HCT116 (cell line): ENCODE data around the gene CRIP1. TPM values are rescaled to one million over a fixed set of nuclear protein-coding genes. Genes with fewer than 3 reads are reported as not detected.

Experiments used
- ATAC-seq: fragments of 200-7000 bp; cut with Tn5 transposase; 2 replicates; pipeline ENCODE4 v1.9.1; 2020; ENCODE audit warnings: mild to moderate bottlenecking, moderate library complexity
- BruUV-seq: library from RNA; stranded (reverse); fragments of 400-500 nt; replicated peaks from 2 replicates; lab custom pipeline; 2021; lab: Mats Ljungman, UMichigan
- CTCF ChIA-PET: fragments of 300-600 bp; sonication (Branson Sonifier 250); formaldehyde crosslinking; loops from one replicate; lab custom pipeline; 2021; ENCODE audit warnings: antibody characterized with exemption; lab: Charles Lee
- POLR2A ChIA-PET: fragments of 300-600, 350-600 bp; sonication (Branson Sonifier 250); formaldehyde crosslinking; loops from one replicate; lab custom pipeline; 2021; ENCODE audit warnings: antibody characterized with exemption; lab: Charles Lee
- RAD21 ChIA-PET, 2 experiments: fragments of 300-600 bp; sonication (Branson Sonifier 250); formaldehyde crosslinking; loops; one replicate each; lab custom pipeline; 2023; ENCODE audit warnings: low total read pairs in 2 of 2; ENCODE audit not compliant: uncharacterized antibody in 2 of 2, unreplicated experiment in 2 of 2, low non-redundant PET in 1 of 2; lab: Charles Lee
- DNase-seq: peaks from one replicate; pipeline ENCODE4 v3.0.0-alpha.2; 2010; ENCODE audit warnings: low read depth, low spot score
- H2AFZ ChIP-seq: fragments of 200-600 bp; shearing (Covaris generic), sonication (generic); 2 replicates; pipeline ENCODE4 v1.6.1; 2017; ENCODE audit warnings: low read depth, mixed run types, mixed read lengths, antibody characterized with exemption, low read length; ENCODE audit not compliant: poor library complexity, severe bottlenecking
- H3K27ac ChIP-seq: 2 replicates; pipeline ENCODE4 v1.5.1; 2012; ENCODE audit warnings: low read depth, low read length
- H3K27me3 ChIP-seq: fragments of 200-600 bp; sonication (generic); 2 replicates; pipeline ENCODE4 v1.6.1; 2016; ENCODE audit warnings: mixed run types, low read length, mixed read lengths; ENCODE audit not compliant: insufficient read depth
- H3K36me3 ChIP-seq, 2 experiments: fragments of 200-500 bp in 1 of 2; fragments of 200-600 bp in 1 of 2; sonication (Bioruptor generic) in 1 of 2; sonication (generic) in 1 of 2; 2 replicates each; pipeline versions ENCODE4 v1.5.1 to v1.6.1; 2014 to 2016; ENCODE audit warnings: low read length in 2 of 2, inconsistent platforms in 1 of 2, mixed read lengths in 1 of 2, mixed run types in 1 of 2; ENCODE audit not compliant: insufficient read depth in 2 of 2, control insufficient read depth in 1 of 2
- H3K4me1 ChIP-seq, 2 experiments: fragments of 200-600 bp in 1 of 2; sonication (generic) in 1 of 2; 2 replicates each; pipeline versions ENCODE4 v1.5.1 to v1.6.1; 2012 to 2017; ENCODE audit warnings: low read length in 2 of 2, inconsistent platforms in 1 of 2, mild to moderate bottlenecking in 1 of 2, mixed read lengths in 1 of 2, mixed run types in 1 of 2, moderate library complexity in 1 of 2; ENCODE audit not compliant: insufficient read depth in 2 of 2, control insufficient read depth in 1 of 2
- H3K4me2 ChIP-seq: fragments of 200-600 bp; sonication (generic); 2 replicates; pipeline ENCODE4 v1.6.1; 2017; ENCODE audit warnings: mixed run types, low read length, mixed read lengths
- H3K4me3 ChIP-seq, 2 experiments: fragments of 200-600 bp in 1 of 2; sonication (generic) in 1 of 2; replicated peaks in 1 of 2; 2 replicates each; pipeline ENCODE4 v1.5.1; 2011 to 2016; ENCODE audit warnings: low read length in 2 of 2, control low read depth in 1 of 2, low read depth in 1 of 2, mild to moderate bottlenecking in 1 of 2, mixed read lengths in 1 of 2, mixed run types in 1 of 2
- H3K79me2 ChIP-seq: fragments of 200-600 bp; sonication (generic); 2 replicates; pipeline ENCODE4 v1.6.1; 2017; ENCODE audit warnings: mild to moderate bottlenecking, mixed run types, low read length, moderate library complexity, mixed read lengths; ENCODE audit not compliant: insufficient read depth
- H3K9ac ChIP-seq: fragments of 200-600 bp; sonication (generic); 2 replicates; pipeline ENCODE4 v1.6.1; 2016; ENCODE audit warnings: low read length, mixed read lengths
- H3K9me2 ChIP-seq: fragments of 200-600 bp; sonication (generic), shearing (Covaris generic); 2 replicates; pipeline ENCODE4 v1.6.1; 2017; ENCODE audit warnings: mixed run types, mild to moderate bottlenecking, moderate library complexity; ENCODE audit not compliant: insufficient read depth
- H3K9me3 ChIP-seq, 2 experiments: fragments of 200-500 bp in 1 of 2; fragments of 200-600 bp in 1 of 2; sonication (Bioruptor generic) in 1 of 2; sonication (generic) in 1 of 2; 2 replicates each; pipeline ENCODE4 v1.6.1; 2014 to 2017; ENCODE audit warnings: low read length in 2 of 2, mixed read lengths in 2 of 2, inconsistent platforms in 1 of 2, low read depth in 1 of 2, mild to moderate bottlenecking in 1 of 2, mixed run types in 1 of 2, moderate library complexity in 1 of 2; ENCODE audit not compliant: control insufficient read depth in 1 of 2, insufficient read depth in 1 of 2
- H4K20me1 ChIP-seq: fragments of 200-600 bp; sonication (generic), shearing (Covaris generic); 2 replicates; pipeline ENCODE4 v1.6.1; 2017; ENCODE audit warnings: mixed run types, mild to moderate bottlenecking, moderate library complexity; ENCODE audit not compliant: insufficient read depth
- CTCF ChIP-seq, 3 experiments: fragments of 200-600 bp in 1 of 3; sonication (generic) in 1 of 3; IDR thresholded peaks in 2 of 3; conservative IDR thresholded peaks in 1 of 3; 2 replicates each; pipeline ENCODE4 v1.5.1; 2012 to 2017; ENCODE audit warnings: low read depth in 2 of 3, low read length in 2 of 3, antibody characterized with exemption in 1 of 3, borderline replicate concordance in 1 of 3, control low read depth in 1 of 3, mild to moderate bottlenecking in 1 of 3, mixed read lengths in 1 of 3, mixed run types in 1 of 3, moderate library complexity in 1 of 3; ENCODE audit not compliant: insufficient read depth in 1 of 3
- TCF7L2 ChIP-seq: IDR thresholded peaks from 2 replicates; pipeline ENCODE4 v1.7.0; 2011; ENCODE audit warnings: borderline replicate concordance, inconsistent platforms; ENCODE audit not compliant: insufficient read depth, insufficient read length; ENCODE audit errors: extremely low read depth
- ZFX ChIP-seq: fragments of 450-650 bp; IDR thresholded peaks from 2 replicates; pipeline ENCODE4 v1.6.1; 2017
- intact Hi-C: fragments of 100-400 bp; cut with micrococcal nuclease; formaldehyde crosslinking; loops from 2 replicates; pipeline ENCODE4 v1.10.0; 2022
- total RNA-seq: library from RNA; stranded (reverse); gene quantifications from one replicate; pipeline ENCODE4 v1.2.1, GENCODE V29; 2021; ENCODE audit not compliant: unreplicated experiment
- TF ChIP-seq, protein P1 (sequence below): IDR thresholded peaks from 2 replicates; pipeline ENCODE4 v1.6.1; 2012

Gene CRIP1
- total RNA-seq, 1 experiment from 2014 or later, result 260 TPM

GRCh38 chr14:105485739-105486162 is 935 bp upstream of the CRIP1 start:
- POLR2A ChIA-PET, result no interaction called here
- intact Hi-C loops, result no loop called here
- H3K4me2 ChIP-seq, result no peak overlapping the region

More at GRCh38 chr14:105485739-105486162, 935 bp upstream of the CRIP1 start:
- no TSS peak for BruUV-seq
- Histone ChIP-seq H3K36me3 (no peaks in the 10 kb centered on the region), H2AFZ (no peak overlapping the region), H3K27ac (no peak overlapping the region; the same call in 1 of the 2 replicates), H3K9ac (no peak overlapping the region), H3K27me3 (no peaks in the 10 kb centered on the region), H3K9me3 (no peaks in the 10 kb centered on the region), H4K20me1 (no peaks in the 10 kb centered on the region), H3K9me2 (no peaks in the 10 kb centered on the region), H3K4me3 (no peak overlapping the region), H3K79me2 (peaks cover 5% of the 10 kb centered on the region; the same call in 1 of the 2 replicates), H3K4me1 (peaks cover 33 to 85% of the 10 kb centered on the region in 2 experiments)
- RAD21 ChIA-PET, result no interaction called here
- DNase-seq, result no peak
- CTCF ChIA-PET, result no interaction called here
- no peak for ATAC-seq
- TF ChIP-seq CTCF (IDR thresholded peaks at IDR 0.05 in 2 of 3, conservative IDR thresholded peaks at IDR 0.05 in 1 of 3; ENCODE audit: borderline replicate concordance in 1 of 3, insufficient read depth in 1 of 3, low read depth in 2 of 3, low read length in 2 of 3), result peak in 1 of 3 experiments; percentile 8; a peak in 2 of 6 replicates
- peak; percentile 26; the same call in 1 of the 2 replicates for TF ChIP-seq ZFX
- TF ChIP-seq TCF7L2, result no peak
- TF ChIP-seq, protein P1, sequence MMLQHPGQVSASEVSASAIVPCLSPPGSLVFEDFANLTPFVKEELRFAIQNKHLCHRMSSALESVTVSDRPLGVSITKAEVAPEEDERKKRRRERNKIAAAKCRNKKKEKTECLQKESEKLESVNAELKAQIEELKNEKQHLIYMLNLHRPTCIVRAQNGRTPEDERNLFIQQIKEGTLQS, result no peak
